GM12892 (cell line): ENCODE measurements around the gene GOLT1A.

Experiments
- POLR2A ChIP-seq: IDR thresholded peaks from 2 replicates; pipeline ENCODE4 v1.6.1; 2011; ENCODE audit warnings: low read depth, low read length, control low read depth
- POLR2AphosphoS5 ChIP-seq: IDR thresholded peaks from 2 replicates; pipeline ENCODE4 v1.6.1; 2011; ENCODE audit warnings: low read depth, low read length, control low read depth
- TAF1 ChIP-seq: IDR thresholded peaks from 2 replicates; pipeline ENCODE4 v1.6.1; 2011; ENCODE audit warnings: low read depth, mild to moderate bottlenecking, control low read depth, low read length, borderline replicate concordance

- TF ChIP-seq POLR2A (no peak), POLR2AphosphoS5 (no peak), TAF1 (no peak)
Observed at GRCh38 chr1:204170494-204171155, 43.2 kb downstream of the GOLT1A start.
